ENCODE results near the gene GARRE1. TPM values are rescaled to one million over a fixed set of nuclear protein-coding genes. Genes with fewer than 3 reads are reported as not detected.

GARRE1 gene
- total RNA-seq, 1 experiment from 2014 or later: 16.9 TPM

- Histone ChIP-seq H3K4me1 (ENCODE audit: control insufficient read depth in 1 of 2, insufficient read depth in 2 of 2, low read length in 2 of 2) (peaks cover 0 to 9% of the 10 kb centered on the region in 2 experiments; a peak in 1 of 4 replicates), H3K36me3 (ENCODE audit: control insufficient read depth in 1 of 2, insufficient read depth in 2 of 2, low read length in 2 of 2) (peaks cover 20 to 23% of the 10 kb centered on the region in 2 experiments), H3K27me3 (ENCODE audit: insufficient read depth, low read length) (no peaks in the 10 kb centered on the region), H3K4me3 (replicated peaks in 1 of 2; ENCODE audit: low read depth in 1 of 2, low read length in 2 of 2) (no peak overlapping the region), H3K9me2 (ENCODE audit: insufficient read depth) (no peaks in the 10 kb centered on the region), H3K79me2 (ENCODE audit: insufficient read depth, low read length) (peaks cover 63% of the 10 kb centered on the region), H3K9ac (ENCODE audit: low read length) (no peak overlapping the region), H3K9me3 (ENCODE audit: control insufficient read depth in 1 of 2, insufficient read depth in 1 of 2, low read depth in 1 of 2, low read length in 2 of 2) (no peaks in the 10 kb centered on the region), H4K20me1 (ENCODE audit: insufficient read depth) (peaks cover 4% of the 10 kb centered on the region; the same call in 1 of the 2 replicates), H3K4me2 (ENCODE audit: low read length) (no peak overlapping the region), H3K27ac (ENCODE audit: low read depth, low read length) (no peak overlapping the region), H2AFZ (ENCODE audit: low read depth, low read length, poor library complexity, severe bottlenecking) (no peak overlapping the region)
- ChIA-PET POLR2A (no interaction called here), CTCF (no interaction called here), RAD21 (ENCODE audit: low non-redundant PET in 1 of 2, low total read pairs in 2 of 2, uncharacterized antibody in 2 of 2, unreplicated experiment in 2 of 2) (no interaction called here)
- intact Hi-C loops (cut with micrococcal nuclease): no loop called here
- ATAC-seq (no peak), DNase-seq (ENCODE audit: low read depth, low spot score) (no peak)
- TF ChIP-seq REST (IDR thresholded peaks at IDR 0.05; ENCODE audit: low read depth) (no peak), YY1 (IDR thresholded peaks at IDR 0.05; ENCODE audit: extremely low read depth, insufficient replicate concordance, low read depth, low read length) (no peak), POLR2A (IDR thresholded peaks at IDR 0.05; ENCODE audit: borderline replicate concordance, extremely low read depth, insufficient read depth, insufficient read length) (no peak), EZH2 (IDR thresholded peaks at IDR 0.05) (no peak), POLR2AphosphoS5 (IDR thresholded peaks at IDR 0.05; ENCODE audit: low read depth, low read length) (no peak), ZNF274 (IDR thresholded peaks at IDR 0.05; ENCODE audit: low read depth, low read length) (no peak), ZFX (IDR thresholded peaks at IDR 0.05) (no peak), JUND (IDR thresholded peaks at IDR 0.05) (no peak), CBX3 (IDR thresholded peaks at IDR 0.05; ENCODE audit: low read depth) (no peak), EZH2phosphoT487 (IDR thresholded peaks at IDR 0.05; ENCODE audit: borderline replicate concordance) (no peak), TCF7L2 (IDR thresholded peaks at IDR 0.05; ENCODE audit: borderline replicate concordance, extremely low read depth, insufficient read depth, insufficient read length) (no peak), SP1 (IDR thresholded peaks at IDR 0.05; ENCODE audit: low read depth) (no peak), MAX (IDR thresholded peaks at IDR 0.05) (no peak), RAD21 (IDR thresholded peaks at IDR 0.05; ENCODE audit: low read depth) (no peak), CTCF (IDR thresholded peaks at IDR 0.05 in 2 of 3, conservative IDR thresholded peaks at IDR 0.05 in 1 of 3; ENCODE audit: borderline replicate concordance in 1 of 3, insufficient read depth in 1 of 3, low read depth in 2 of 3, low read length in 2 of 3) (no peak), ELF1 (IDR thresholded peaks at IDR 0.05; ENCODE audit: borderline replicate concordance, low read depth) (no peak), SIN3A (IDR thresholded peaks at IDR 0.05; ENCODE audit: low read depth) (no peak), ZBTB33 (IDR thresholded peaks at IDR 0.05; ENCODE audit: extremely low read depth, insufficient replicate concordance, low read length) (no peak), FOSL1 (IDR thresholded peaks at IDR 0.05; ENCODE audit: low read depth) (no peak), ATF3 (IDR thresholded peaks at IDR 0.05) (no peak)
- BruUV-seq (replicated peaks): no TSS peak
These were observed 39.2 kb upstream of the GARRE1 start for GRCh38 chr19:34215006-34215665.
